Kidney (tissue), 14 donors: ENCODE measurements around the gene TAF1. TPM values are rescaled to one million over a fixed set of nuclear protein-coding genes. Genes with fewer than 3 reads are reported as not detected.
"Not testable (repeated sequence)": the region's sequence is repeated elsewhere in the genome, so short reads cannot be mapped to it uniquely, and the experiment has no call there.

ENCODE experiments used
- DNase-seq, 5 donors: peaks; one replicate each; pipeline ENCODE4 v3.0.0-alpha.2; 2013 to 2020
- FAIRE-seq: peaks from 2 replicates; lab custom pipeline; 2012; peaks lifted over from hg19 to GRCh38; lab: Jason Lieb, UNC
- H3K27ac ChIP-seq, 2 donors: one replicate each; pipeline ENCODE4 v1.7.0; 2013; ENCODE audit warnings: low read depth in 2 of 2, low read length in 2 of 2, inconsistent platforms in 1 of 2
- H3K27me3 ChIP-seq: one replicate; pipeline ENCODE4 v1.7.1; 2013; ENCODE audit warnings: low read length, inconsistent platforms; ENCODE audit not compliant: control insufficient read depth, insufficient read depth
- H3K36me3 ChIP-seq, 3 donors: one replicate each; pipeline versions ENCODE4 v1.7.0 to v1.7.1; 2013; ENCODE audit warnings: low read length in 3 of 3, control low read depth in 1 of 3, inconsistent platforms in 1 of 3; ENCODE audit not compliant: insufficient read depth in 3 of 3, control insufficient read depth in 2 of 3
- H3K4me1 ChIP-seq, 3 donors: one replicate each; pipeline versions ENCODE4 v1.7.0 to v1.7.1; 2013; ENCODE audit warnings: low read length in 3 of 3, inconsistent platforms in 1 of 3, low read depth in 1 of 3; ENCODE audit not compliant: control insufficient read depth in 2 of 3, insufficient read depth in 2 of 3
- H3K4me3 ChIP-seq, 3 donors: one replicate each; pipeline versions ENCODE4 v1.7.0 to v1.8.1; 2013; ENCODE audit warnings: low read length in 3 of 3, control low read depth in 1 of 3, inconsistent platforms in 1 of 3
- H3K9ac ChIP-seq, 3 donors: one replicate each; pipeline versions ENCODE4 v1.7.0 to v1.7.1; 2013; ENCODE audit warnings: low read length in 3 of 3, control low read depth in 1 of 3, inconsistent platforms in 1 of 3
- H3K9me3 ChIP-seq, 3 donors: one replicate each; pipeline versions ENCODE4 v1.7.0 to v1.7.1; 2013; ENCODE audit warnings: low read length in 3 of 3, control low read depth in 1 of 3, inconsistent platforms in 1 of 3; ENCODE audit not compliant: control insufficient read depth in 2 of 3, insufficient read depth in 1 of 3
- CTCF ChIP-seq: IDR thresholded peaks from 3 replicates; pipeline ENCODE4 v1.5.1; 2012; ENCODE audit warnings: mild to moderate bottlenecking, moderate library complexity, borderline replicate concordance; ENCODE audit not compliant: insufficient read depth; ENCODE audit errors: extremely low read depth
- intact Hi-C: fragments of 100-400 bp; cut with DNase I; formaldehyde crosslinking; loops from one replicate; pipeline ENCODE4 v1.11.1; 2022
- polyA plus RNA-seq: library from polyadenylated mRNA; stranded (reverse); fragments of 350-450 nt; fragmentation: Illumina TruSeq; extraction: RNeasy Lipid Tissue Mini Kit (QIAGEN cat#74804); gene quantifications from one replicate; pipeline ENCODE4 v1.2.3, GENCODE V29; 2014; ENCODE audit warnings: low read depth, low replicate concordance; ENCODE audit not compliant: insufficient read depth
- total RNA-seq: library from RNA; stranded (reverse); fragmentation: NEBNext Ultra II Directional; extraction: Animal tissue kit (Norgen Biotek cat#: 25700); gene quantifications from one replicate; pipeline ENCODE4 v1.2.1, GENCODE V29; 2021
- donor health status: control.
- donor health status: control.
- donor health status: control.
- donor health status: control.
- donor health status: control.
- donor health status: DM: yes; HTN: yes; CAD: no.
- donor health status: Normal renal cell carcinoma (clear cell type).

The TAF1 gene
- total and polyA plus RNA-seq, 2 donors from 2014 or later = 4.0 to 45.0 TPM

GRCh38 chrX:71321731-71322130 is 44.4 kb upstream of the TAF1 start:
- FAIRE-seq = no peak
- Histone ChIP-seq H3K9me3 (no peaks in the 10 kb centered on the region), H3K27me3 (no peaks in the 10 kb centered on the region), H3K9ac (no peak overlapping the region), H3K4me3 (no peak overlapping the region), H3K27ac (no peak overlapping the region), H3K4me1 (no peaks in the 10 kb centered on the region), H3K36me3 (no peaks in the 10 kb centered on the region)
- intact Hi-C loops = no loop called here
- no peak for TF ChIP-seq CTCF
- DNase-seq = peak in 1 of 5 donors; percentile 53

DNA sequence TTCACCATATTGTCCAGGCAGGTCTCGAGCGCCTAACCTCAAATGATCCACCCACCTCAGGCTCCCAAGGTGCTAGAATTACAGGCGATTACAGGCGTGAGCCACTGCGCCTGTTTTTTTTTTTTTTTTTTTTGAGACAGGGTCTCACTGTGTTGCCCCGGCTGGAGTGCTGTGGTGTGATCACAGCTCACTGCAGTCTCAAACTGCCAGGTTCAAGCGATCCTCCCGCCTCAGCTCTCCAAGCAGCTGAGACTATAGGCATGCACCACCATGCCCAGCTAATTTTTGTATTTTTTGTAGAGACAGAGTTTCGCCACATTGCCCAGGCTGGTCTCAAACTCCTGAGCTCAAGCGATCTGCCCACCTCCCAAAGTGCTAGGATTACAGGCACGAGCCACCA is 41.7 kb upstream of the TAF1 start:
- H3K36me3 ChIP-seq, intact Hi-C loops, H3K27me3 ChIP-seq, H3K9ac ChIP-seq, H3K27ac ChIP-seq, H3K4me3 ChIP-seq, DNase-seq, FAIRE-seq, H3K9me3 ChIP-seq, H3K4me1 ChIP-seq: not testable (repeated sequence)

GRCh38 chrX:71326394-71326793 is 39.8 kb upstream of the TAF1 start:
- intact Hi-C loops = no loop called here
- no peak for DNase-seq
- no peak overlapping the region for H3K27ac ChIP-seq
- H3K9me3 ChIP-seq = no peaks in the 10 kb centered on the region
- no peaks in the 10 kb centered on the region for H3K36me3 ChIP-seq
- no peak for FAIRE-seq
- no peak overlapping the region for H3K9ac ChIP-seq
- no peak overlapping the region for H3K4me3 ChIP-seq
- H3K27me3 ChIP-seq = no peaks in the 10 kb centered on the region
- TF ChIP-seq CTCF = no peak
- no peaks in the 10 kb centered on the region for H3K4me1 ChIP-seq

GRCh38 chrX:71349151-71349665 is 16.9 kb upstream of the TAF1 start:
- H3K4me1 ChIP-seq, H3K9ac ChIP-seq, H3K4me3 ChIP-seq, H3K9me3 ChIP-seq, DNase-seq, FAIRE-seq, intact Hi-C loops, H3K27me3 ChIP-seq, H3K27ac ChIP-seq, H3K36me3 ChIP-seq: not testable (repeated sequence)

DNA sequence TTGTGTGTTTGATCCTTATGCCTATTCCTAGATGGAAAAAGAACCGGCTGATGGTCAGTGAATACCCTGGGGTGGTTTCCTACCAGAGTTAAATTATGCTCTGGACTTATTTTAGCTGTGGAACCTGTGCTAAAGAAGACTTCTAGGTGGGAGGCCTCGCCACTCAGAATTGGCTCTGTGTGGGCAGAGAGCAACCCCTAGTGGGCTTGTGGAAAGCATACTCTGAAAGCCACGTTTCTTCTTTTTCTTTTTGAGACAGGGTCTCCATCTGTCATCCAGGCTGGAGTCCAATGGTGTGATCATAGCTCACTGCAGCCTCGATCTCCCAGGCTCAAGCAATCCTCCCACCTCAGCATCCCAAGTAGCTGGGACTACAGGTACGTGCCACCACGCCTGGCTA is 16.3 kb upstream of the TAF1 start:
- H3K4me1 ChIP-seq, H3K9me3 ChIP-seq, H3K4me3 ChIP-seq, DNase-seq, H3K27me3 ChIP-seq, FAIRE-seq, H3K36me3 ChIP-seq, intact Hi-C loops, H3K27ac ChIP-seq, H3K9ac ChIP-seq: not testable (repeated sequence)

GRCh38 chrX:71352439-71352838 is 13.7 kb upstream of the TAF1 start:
- H3K27ac ChIP-seq, H3K36me3 ChIP-seq, H3K4me3 ChIP-seq, H3K9me3 ChIP-seq, H3K9ac ChIP-seq, DNase-seq, FAIRE-seq, H3K27me3 ChIP-seq, H3K4me1 ChIP-seq, intact Hi-C loops: not testable (repeated sequence)
